GM12891 (cell line): ENCODE data around the gene CIAO3.

ENCODE experiments used
- DNase-seq: peaks from one replicate; pipeline ENCODE4 v3.0.0; 2011; ENCODE audit warnings: low spot score; ENCODE audit not compliant: insufficient read length
- FAIRE-seq: peaks from 2 replicates; lab custom pipeline; 2011; peaks lifted over from hg19 to GRCh38; lab: Jason Lieb, UNC
- PAX5 ChIP-seq: IDR thresholded peaks from 2 replicates; pipeline ENCODE4 v1.6.1; 2011; ENCODE audit warnings: low read length, moderate library complexity, mild to moderate bottlenecking; ENCODE audit not compliant: insufficient read depth, severe bottlenecking
- POLR2A ChIP-seq: IDR thresholded peaks from 2 replicates; pipeline ENCODE4 v1.6.1; 2011; ENCODE audit warnings: low read depth, low read length, control low read depth
- POLR2AphosphoS5 ChIP-seq: IDR thresholded peaks from 2 replicates; pipeline ENCODE4 v1.6.1; 2011; ENCODE audit warnings: low read depth, low read length, control low read depth
- POU2F2 ChIP-seq: IDR thresholded peaks from 2 replicates; pipeline ENCODE4 v1.6.1; 2011; ENCODE audit warnings: low read depth, mild to moderate bottlenecking, control low read depth, low read length, moderate library complexity
- SPI1 ChIP-seq: IDR thresholded peaks from 2 replicates; pipeline ENCODE4 v1.6.1; 2011; ENCODE audit warnings: low read depth, low read length, control low read depth
- TAF1 ChIP-seq: IDR thresholded peaks from 2 replicates; pipeline ENCODE4 v1.6.1; 2011; ENCODE audit warnings: low read depth, low read length, control low read depth

Gene CIAO3

DNA sequence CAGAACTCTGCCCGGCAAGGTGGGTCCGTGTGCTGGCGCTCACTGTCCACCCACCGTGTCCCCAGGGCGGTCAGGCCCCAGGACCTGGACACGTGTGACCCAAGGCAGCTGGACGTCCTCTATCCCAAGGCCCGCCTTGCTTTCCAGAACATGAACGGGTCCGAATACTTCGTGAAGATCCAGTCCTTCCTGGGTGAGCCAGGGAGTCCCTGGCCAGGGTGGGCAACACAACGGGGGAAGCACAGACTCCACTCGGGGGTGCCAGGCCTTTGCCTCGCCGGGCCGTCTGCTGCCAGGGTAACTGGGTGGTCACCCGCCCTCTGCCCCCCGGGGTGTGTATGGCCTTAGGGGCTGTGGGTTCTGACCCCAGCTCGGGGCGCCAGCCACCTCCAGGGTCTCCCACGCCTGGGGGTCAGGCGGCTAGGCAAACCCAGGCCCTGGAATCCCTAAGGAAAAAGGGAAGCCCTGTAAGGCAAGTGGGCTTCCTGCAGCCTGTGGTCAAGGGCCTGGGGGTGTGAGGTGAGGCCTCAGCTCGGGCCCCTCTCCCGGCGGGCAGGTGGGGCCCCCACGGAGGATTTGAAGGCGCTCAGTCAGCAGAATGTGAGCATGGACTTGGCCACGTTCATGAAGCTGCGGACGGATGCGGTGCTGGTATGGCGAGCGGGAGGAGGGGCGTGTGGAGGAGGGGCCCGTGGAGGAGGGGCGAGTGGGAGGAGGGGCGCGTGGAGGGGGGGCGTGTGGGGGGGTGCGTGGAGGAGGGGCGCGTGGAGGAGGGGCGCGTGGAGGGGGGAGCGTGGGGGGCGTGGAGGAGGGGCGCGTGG, 26.2 kb upstream of the CIAO3 start:
- DNase-seq (no peak), FAIRE-seq (no peak)
- TF ChIP-seq TAF1 (no peak), SPI1 (no peak), POLR2AphosphoS5 (no peak), POU2F2 (no peak), PAX5 (no peak), POLR2A (no peak)

DNA sequence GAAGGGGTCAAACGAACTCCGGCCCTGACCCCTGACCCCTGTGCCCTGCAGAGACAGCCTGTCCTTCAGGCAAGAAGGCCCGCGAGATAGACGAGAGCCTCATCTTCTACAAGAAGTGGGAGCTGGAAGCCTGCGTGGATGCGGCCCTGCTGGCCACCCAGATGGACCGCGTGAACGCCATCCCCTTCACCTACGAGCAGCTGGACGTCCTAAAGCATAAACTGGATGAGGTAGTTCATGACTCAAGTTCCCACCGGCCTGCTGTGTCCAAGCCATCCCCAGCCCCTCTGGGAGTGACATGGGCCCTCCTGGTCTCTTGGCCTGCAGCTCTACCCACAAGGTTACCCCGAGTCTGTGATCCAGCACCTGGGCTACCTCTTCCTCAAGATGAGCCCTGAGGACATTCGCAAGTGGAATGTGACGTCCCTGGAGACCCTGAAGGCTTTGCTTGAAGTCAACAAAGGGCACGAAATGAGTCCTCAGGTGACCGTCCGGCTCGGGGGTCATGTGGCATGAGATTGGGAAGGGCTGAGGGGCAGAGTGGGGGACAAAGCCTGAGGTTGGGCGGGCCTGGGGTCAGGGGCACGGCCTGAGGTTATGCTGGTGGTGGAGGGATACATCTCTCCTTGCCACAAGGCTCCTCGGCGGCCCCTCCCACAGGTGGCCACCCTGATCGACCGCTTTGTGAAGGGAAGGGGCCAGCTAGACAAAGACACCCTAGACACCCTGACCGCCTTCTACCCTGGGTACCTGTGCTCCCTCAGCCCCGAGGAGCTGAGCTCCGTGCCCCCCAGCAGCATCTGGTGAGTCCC, 25.4 kb upstream of the CIAO3 start:
- no peak for DNase-seq
- no peak for FAIRE-seq
- TF ChIP-seq SPI1 (no peak), POLR2AphosphoS5 (no peak), TAF1 (no peak), PAX5 (no peak), POLR2A (no peak), POU2F2 (no peak)

DNA sequence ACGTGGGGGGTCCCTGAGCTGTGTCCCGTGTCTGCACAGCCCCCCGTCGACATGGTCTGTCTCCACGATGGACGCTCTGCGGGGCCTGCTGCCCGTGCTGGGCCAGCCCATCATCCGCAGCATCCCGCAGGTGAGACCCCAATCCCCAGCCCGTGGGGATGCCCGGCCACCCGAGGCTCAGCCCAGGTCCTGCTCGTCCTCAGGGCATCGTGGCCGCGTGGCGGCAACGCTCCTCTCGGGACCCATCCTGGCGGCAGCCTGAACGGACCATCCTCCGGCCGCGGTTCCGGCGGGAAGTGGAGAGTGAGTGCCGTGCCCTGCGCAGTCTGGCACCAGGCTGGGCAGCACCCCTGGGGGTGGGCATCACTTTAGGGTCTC, 24.7 kb upstream of the CIAO3 start:
- TF ChIP-seq PAX5 (no peak), TAF1 (no peak), SPI1 (no peak), POLR2A (no peak), POU2F2 (no peak), POLR2AphosphoS5 (no peak)
- DNase-seq (no peak), FAIRE-seq (no peak)

DNA sequence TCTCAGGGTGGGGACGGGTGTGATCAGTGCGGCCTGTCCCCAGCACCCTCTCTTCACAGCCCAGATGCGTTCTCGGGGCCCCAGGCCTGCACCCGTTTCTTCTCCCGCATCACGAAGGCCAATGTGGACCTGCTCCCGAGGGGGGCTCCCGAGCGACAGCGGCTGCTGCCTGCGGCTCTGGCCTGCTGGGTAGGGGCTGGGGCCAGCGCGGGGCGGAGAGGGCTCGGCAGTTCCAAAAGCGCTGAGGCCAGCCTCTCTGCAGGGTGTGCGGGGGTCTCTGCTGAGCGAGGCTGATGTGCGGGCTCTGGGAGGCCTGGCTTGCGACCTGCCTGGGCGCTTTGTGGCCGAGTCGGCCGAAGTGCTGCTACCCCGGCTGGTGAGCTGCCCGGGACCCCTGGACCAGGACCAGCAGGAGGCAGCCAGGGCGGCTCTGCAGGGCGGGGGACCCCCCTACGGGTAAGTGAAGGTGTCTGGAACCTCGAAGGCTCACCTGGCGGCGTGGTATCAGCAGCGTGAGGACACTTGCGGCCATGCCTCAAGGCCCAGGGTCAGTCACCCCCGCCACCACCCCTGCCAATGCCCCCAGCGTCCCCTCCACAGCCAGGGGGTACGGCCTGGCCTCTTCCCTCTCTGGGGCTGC, 24.2 kb upstream of the CIAO3 start:
- TF ChIP-seq PAX5 (no peak), SPI1 (no peak), POLR2A (no peak), POLR2AphosphoS5 (no peak), TAF1 (no peak), POU2F2 (no peak)
- DNase-seq: no peak
- FAIRE-seq: no peak

DNA sequence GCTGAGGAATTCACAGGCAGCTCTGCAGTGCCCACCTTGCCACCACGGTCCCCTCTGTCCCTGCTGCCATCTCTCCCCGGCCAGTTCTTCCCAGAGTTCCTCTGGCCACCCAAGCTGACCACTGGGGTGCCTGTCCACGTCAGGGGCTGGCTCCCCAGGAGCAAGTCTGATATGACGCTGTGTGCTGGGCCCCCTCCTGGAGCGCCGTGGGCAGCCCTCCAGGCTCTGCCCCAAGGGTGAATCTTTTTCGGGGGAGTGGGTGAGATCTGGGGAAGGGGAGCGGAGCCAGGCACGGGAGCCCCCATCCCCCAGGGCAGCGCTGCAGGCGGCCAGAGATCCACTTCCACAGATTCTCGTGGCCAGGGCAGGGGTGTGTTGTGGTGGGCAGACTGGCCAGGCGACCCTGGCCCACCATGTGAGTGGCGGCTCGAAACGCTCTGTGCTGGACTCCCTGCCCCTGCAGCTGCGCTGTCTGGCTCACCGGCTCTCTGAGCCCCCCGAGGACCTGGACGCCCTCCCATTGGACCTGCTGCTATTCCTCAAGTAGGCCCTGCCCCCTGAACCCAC, 23.5 kb upstream of the CIAO3 start:
- FAIRE-seq (no peak), DNase-seq (no peak)
- TF ChIP-seq TAF1 (no peak), SPI1 (no peak), POLR2A (no peak), POU2F2 (no peak), PAX5 (no peak), POLR2AphosphoS5 (no peak)

DNA sequence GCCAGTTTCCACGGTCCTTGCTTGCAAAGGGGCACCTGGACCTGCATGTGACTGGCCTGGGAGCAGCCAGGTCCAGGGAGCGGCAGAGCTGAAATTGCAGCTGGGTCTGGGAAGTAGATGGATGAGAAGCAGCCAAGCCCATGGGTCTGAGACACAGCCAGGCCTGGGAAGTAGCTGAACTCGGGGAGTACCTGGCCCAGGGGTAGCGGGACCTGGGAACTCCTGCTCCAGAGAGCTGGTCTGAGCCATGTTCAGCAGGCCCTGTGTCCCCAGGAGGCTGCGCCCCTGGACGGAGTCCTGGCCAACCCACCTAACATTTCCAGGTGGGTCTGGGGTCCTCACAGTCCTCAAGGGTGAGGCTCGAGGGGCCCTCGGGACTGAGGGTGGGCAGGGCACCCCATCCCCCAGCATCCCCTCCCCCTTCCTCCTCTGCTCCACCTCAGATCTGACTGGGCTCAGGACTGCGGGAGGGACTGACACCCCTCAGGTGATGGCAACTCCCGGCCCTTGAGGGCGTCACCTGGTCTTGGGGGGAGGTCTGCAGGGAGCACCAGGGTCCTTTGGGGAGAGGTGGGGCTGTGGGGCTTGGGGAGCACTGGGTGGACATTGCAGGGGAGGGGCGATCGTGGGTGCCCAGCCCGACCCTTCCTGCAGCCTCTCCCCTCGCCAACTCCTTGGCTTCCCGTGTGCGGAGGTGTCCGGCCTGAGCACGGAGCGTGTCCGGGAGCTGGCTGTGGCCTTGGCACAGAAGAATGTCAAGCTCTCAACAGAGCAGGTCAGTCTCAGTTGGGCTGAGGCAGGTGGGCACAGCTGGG, 22.8 kb upstream of the CIAO3 start:
- no peak for TF ChIP-seq POU2F2
- TF ChIP-seq POLR2AphosphoS5: no peak
- TF ChIP-seq SPI1: no peak
- FAIRE-seq (no peak), DNase-seq (no peak)

DNA sequence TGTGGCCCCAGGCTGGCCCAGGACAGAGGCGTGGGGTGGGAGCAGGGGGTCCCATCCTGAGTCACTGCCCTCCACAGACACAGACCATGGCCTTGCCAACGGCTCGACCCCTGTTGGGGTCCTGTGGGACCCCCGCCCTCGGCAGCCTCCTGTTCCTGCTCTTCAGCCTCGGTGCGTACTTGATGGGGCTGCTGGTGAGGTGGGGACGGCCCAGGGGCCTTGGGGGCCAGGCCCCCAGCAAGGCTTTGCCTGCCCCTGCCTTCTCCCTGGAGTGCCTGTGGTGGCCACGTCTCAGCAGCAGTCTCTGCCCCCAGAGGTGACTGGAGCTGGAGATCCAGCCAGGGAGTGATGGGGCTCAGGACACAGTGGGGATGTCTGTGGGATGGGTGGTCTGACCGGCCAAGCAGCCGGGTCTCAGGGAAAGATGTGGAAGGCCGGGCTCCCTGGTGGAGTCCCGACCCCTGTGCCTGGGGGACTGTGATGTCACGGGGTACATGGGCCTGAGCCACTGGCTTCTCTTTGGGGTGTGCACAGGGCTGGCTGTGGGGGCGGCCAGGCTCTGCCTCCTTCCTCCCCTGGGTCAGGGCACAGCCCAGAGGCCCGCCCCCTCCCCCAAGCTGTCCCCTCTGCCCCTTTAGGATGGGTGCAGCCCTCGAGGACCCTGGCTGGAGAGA, 21.9 kb upstream of the CIAO3 start:
- no peak for DNase-seq
- TF ChIP-seq POU2F2 (no peak), POLR2A (no peak), PAX5 (no peak), SPI1 (no peak), TAF1 (no peak)
- no peak for FAIRE-seq
